ENCODE data around the gene FGG.

DNA sequence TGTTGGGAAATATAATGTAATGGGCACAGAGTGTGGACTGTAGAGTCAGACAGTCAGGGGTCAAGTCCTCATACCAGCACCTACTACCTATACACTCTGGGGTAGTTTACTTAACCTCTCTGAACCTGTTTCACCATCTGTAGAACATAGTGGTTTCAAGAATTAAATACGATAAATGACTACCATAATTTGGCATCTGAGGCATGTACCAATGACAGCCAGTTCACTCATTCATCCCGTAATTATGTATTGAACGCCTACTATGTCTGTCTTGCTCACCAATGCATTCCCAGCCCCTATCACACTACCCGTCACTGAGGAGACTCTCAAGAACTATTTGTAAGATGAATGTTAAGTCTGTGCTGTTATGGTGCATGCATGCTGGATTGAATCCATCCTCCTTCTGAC lies 51.6 kb downstream of the FGG start:
- TF ChIP-seq, protein P1, sequence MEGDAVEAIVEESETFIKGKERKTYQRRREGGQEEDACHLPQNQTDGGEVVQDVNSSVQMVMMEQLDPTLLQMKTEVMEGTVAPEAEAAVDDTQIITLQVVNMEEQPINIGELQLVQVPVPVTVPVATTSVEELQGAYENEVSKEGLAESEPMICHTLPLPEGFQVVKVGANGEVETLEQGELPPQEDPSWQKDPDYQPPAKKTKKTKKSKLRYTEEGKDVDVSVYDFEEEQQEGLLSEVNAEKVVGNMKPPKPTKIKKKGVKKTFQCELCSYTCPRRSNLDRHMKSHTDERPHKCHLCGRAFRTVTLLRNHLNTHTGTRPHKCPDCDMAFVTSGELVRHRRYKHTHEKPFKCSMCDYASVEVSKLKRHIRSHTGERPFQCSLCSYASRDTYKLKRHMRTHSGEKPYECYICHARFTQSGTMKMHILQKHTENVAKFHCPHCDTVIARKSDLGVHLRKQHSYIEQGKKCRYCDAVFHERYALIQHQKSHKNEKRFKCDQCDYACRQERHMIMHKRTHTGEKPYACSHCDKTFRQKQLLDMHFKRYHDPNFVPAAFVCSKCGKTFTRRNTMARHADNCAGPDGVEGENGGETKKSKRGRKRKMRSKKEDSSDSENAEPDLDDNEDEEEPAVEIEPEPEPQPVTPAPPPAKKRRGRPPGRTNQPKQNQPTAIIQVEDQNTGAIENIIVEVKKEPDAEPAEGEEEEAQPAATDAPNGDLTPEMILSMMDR (IDR thresholded peaks at IDR 0.05; ENCODE audit: extremely low read depth in 1 of 2, insufficient read depth in 1 of 2, low read depth in 1 of 2, low read length in 2 of 2): no peak
- TF ChIP-seq, protein P2, sequence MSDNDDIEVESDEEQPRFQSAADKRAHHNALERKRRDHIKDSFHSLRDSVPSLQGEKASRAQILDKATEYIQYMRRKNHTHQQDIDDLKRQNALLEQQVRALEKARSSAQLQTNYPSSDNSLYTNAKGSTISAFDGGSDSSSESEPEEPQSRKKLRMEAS (IDR thresholded peaks at IDR 0.05; ENCODE audit: insufficient read depth, insufficient read length): no peak
- TF ChIP-seq POLR2AphosphoS5 (IDR thresholded peaks at IDR 0.05; ENCODE audit: insufficient read depth, low read depth, low read length) (no peak), JUN (IDR thresholded peaks at IDR 0.05; ENCODE audit: borderline replicate concordance, insufficient read depth, insufficient read length, low read depth) (no peak), POLR2A (IDR thresholded peaks at IDR 0.05; ENCODE audit: low read depth, low read length) (no peak), MYC (IDR thresholded peaks at IDR 0.05; ENCODE audit: low read depth, low read length) (no peak)
